IMR-90 (cell line): ENCODE measurements around the gene PCSK5.

Source experiments
- BHLHE40 ChIP-seq: fragments of 150-350 bp; IDR thresholded peaks from 2 replicates; pipeline ENCODE4 v1.6.1; 2016; ENCODE audit warnings: mild to moderate bottlenecking, low read depth, low read length
- CEBPB ChIP-seq: IDR thresholded peaks from 2 replicates; pipeline ENCODE4 v1.6.1; 2012; ENCODE audit warnings: low read depth, low read length, improper control_type of control experiment
- MAZ ChIP-seq: IDR thresholded peaks from 2 replicates; pipeline ENCODE4 v1.6.1; 2012; ENCODE audit warnings: low read depth, mild to moderate bottlenecking, low read length, improper control_type of control experiment, moderate library complexity, borderline replicate concordance
- POLR2A ChIP-seq: IDR thresholded peaks from 2 replicates; pipeline ENCODE4 v1.6.1; 2012; ENCODE audit warnings: mild to moderate bottlenecking, low read depth, low read length
- RAD21 ChIP-seq: IDR thresholded peaks from 2 replicates; pipeline ENCODE4 v1.6.1; 2012; ENCODE audit warnings: low read length, improper control_type of control experiment
- TF ChIP-seq, protein P1 (sequence below): conservative IDR thresholded peaks from 2 replicates; pipeline ENCODE4 v1.5.1; 2012; ENCODE audit warnings: mild to moderate bottlenecking, low read depth, low read length, improper control_type of control experiment

DNA sequence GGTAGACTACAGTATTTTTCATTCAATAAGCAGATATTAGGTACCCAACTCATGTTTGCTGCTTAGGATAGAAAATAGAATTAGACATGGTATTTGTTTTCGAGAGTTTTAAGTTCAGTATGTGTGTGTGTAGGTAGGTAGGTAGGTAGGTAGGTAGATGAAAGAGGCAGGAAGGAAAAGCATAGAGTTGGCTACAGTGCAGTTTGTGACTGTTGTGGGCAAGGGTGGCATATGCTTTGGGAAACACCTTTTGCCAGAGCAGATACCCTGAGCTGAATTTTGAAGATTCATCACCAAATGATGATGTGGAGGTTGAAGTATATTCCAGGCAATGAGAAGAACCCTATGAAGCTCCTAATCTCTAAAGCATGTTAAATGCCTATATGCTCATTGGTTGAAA is 20.0 kb upstream of the PCSK5 start:
- TF ChIP-seq POLR2A (no peak), CEBPB (no peak), BHLHE40 (no peak), MAZ (no peak), RAD21 (no peak)
- TF ChIP-seq, protein P1, sequence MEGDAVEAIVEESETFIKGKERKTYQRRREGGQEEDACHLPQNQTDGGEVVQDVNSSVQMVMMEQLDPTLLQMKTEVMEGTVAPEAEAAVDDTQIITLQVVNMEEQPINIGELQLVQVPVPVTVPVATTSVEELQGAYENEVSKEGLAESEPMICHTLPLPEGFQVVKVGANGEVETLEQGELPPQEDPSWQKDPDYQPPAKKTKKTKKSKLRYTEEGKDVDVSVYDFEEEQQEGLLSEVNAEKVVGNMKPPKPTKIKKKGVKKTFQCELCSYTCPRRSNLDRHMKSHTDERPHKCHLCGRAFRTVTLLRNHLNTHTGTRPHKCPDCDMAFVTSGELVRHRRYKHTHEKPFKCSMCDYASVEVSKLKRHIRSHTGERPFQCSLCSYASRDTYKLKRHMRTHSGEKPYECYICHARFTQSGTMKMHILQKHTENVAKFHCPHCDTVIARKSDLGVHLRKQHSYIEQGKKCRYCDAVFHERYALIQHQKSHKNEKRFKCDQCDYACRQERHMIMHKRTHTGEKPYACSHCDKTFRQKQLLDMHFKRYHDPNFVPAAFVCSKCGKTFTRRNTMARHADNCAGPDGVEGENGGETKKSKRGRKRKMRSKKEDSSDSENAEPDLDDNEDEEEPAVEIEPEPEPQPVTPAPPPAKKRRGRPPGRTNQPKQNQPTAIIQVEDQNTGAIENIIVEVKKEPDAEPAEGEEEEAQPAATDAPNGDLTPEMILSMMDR, result no peak
